Pons (tissue), 1 donor: ENCODE data around the gene KRT15.

Experiments
- DNase-seq: peaks from one replicate; pipeline ENCODE4 v3.0.0-alpha.2; 2016; ENCODE audit warnings: low spot score

The KRT15 gene

GRCh38 chr17:41524261-41524660, 5.6 kb upstream of the KRT15 start:
- DNase-seq = no peak

GRCh38 chr17:41523787-41524186, 5.1 kb upstream of the KRT15 start:
- DNase-seq = no peak

- no peak for DNase-seq
Measured at GRCh38 chr17:41523225-41523593, 4.5 kb upstream of the KRT15 start.

GRCh38 chr17:41522301-41523224, 3.9 kb upstream of the KRT15 start:
- DNase-seq = no peak

- no peak for DNase-seq
Measured at GRCh38 chr17:41521574-41522261, 3.0 kb upstream of the KRT15 start.

GRCh38 chr17:41520821-41521521, 2.3 kb upstream of the KRT15 start:
- no peak for DNase-seq

- no peak for DNase-seq
Measured at GRCh38 chr17:41519501-41520224, 973 bp upstream of the KRT15 start.

GRCh38 chr17:41518031-41518430, 659 bp downstream of the KRT15 start:
- no peak for DNase-seq

GRCh38 chr17:41516830-41517283, 1.8 kb downstream of the KRT15 start:
- DNase-seq = no peak

- no peak for DNase-seq
Measured at GRCh38 chr17:41516147-41516829, 2.4 kb downstream of the KRT15 start.

- DNase-seq = no peak
Measured at GRCh38 chr17:41513168-41513547, 5.5 kb downstream of the KRT15 start.

- DNase-seq = no peak
Measured at GRCh38 chr17:41512546-41513167, 6.0 kb downstream of the KRT15 start.

- DNase-seq = no peak
Measured at GRCh38 chr17:41511716-41512115, 7.0 kb downstream of the KRT15 start.

- no peak for DNase-seq
Measured at GRCh38 chr17:41511116-41511515, 7.6 kb downstream of the KRT15 start.

- DNase-seq = no peak
Measured at GRCh38 chr17:41510251-41511065, 8.2 kb downstream of the KRT15 start.

GRCh38 chr17:41507315-41507880, 11.3 kb downstream of the KRT15 start:
- no peak for DNase-seq

GRCh38 chr17:41505809-41506767, 12.6 kb downstream of the KRT15 start:
- DNase-seq = no peak

- no peak for DNase-seq
Measured at GRCh38 chr17:41505007-41505808, 13.5 kb downstream of the KRT15 start, which contains the start of gene KRT13. Gene KRT13, minus strand, starts transcription at chr17:41505612. Its CDS starts 62 bp downstream, at chr17:41505550.
